K562 (cell line): Measurements from ENCODE around the gene SH3D19.

Source experiments
- CEBPB ChIP-seq: fragments of 450-650 bp; IDR thresholded peaks from 2 replicates; pipeline ENCODE4 v1.6.1; 2016; ENCODE audit warnings: missing genetic modification characterization, missing compliant biosample characterization
- CHD2 ChIP-seq: IDR thresholded peaks from 2 replicates; pipeline ENCODE4 v1.6.1; 2011; ENCODE audit warnings: low read depth, low read length
- CREBBP ChIP-seq: IDR thresholded peaks from one replicate; pipeline ENCODE4 v1.6.1; 2012; ENCODE audit warnings: low read depth, mild to moderate bottlenecking, control low read depth, inconsistent platforms, low read length
- FOS ChIP-seq: IDR thresholded peaks from 3 replicates; pipeline ENCODE4 v1.6.1; 2011; ENCODE audit not compliant: insufficient read length; ENCODE audit errors: extremely low read depth
- FOSL1 ChIP-seq: fragments of 200-800 bp; sonication (Bioruptor generic); conservative IDR thresholded peaks from 2 replicates; pipeline ENCODE4 v1.6.1; 2016; ENCODE audit warnings: missing genetic modification characterization, missing compliant biosample characterization
- GTF2F1 ChIP-seq: IDR thresholded peaks from 2 replicates; pipeline ENCODE4 v1.6.1; 2011; ENCODE audit warnings: low read depth, low read length, improper control_type of control experiment
- MXI1 ChIP-seq: IDR thresholded peaks from 2 replicates; pipeline ENCODE4 v1.6.1; 2011; ENCODE audit warnings: low read depth, mild to moderate bottlenecking, improper control_type of control experiment, low read length
- PURB ChIP-seq: sonication (generic); formaldehyde crosslinking; IDR thresholded peaks from 2 replicates; pipeline ENCODE4 v1.9.0; 2021; ENCODE audit warnings: low read depth, mild to moderate bottlenecking, missing genetic modification reagents
- TBP ChIP-seq: optimal IDR thresholded peaks from 2 replicates; pipeline ENCODE3; 2011; ENCODE audit warnings: low read depth, low read length, improper control_type of control experiment
- XRCC3 ChIP-seq: fragments of 450-650 bp; IDR thresholded peaks from 2 replicates; pipeline ENCODE4 v1.6.1; 2017; ENCODE audit warnings: mild to moderate bottlenecking, moderate library complexity
- ZNF263 ChIP-seq: sonication (generic); formaldehyde crosslinking; IDR thresholded peaks from 2 replicates; pipeline ENCODE4 v1.8.0; 2022; ENCODE audit warnings: mild to moderate bottlenecking, missing genetic modification reagents, borderline replicate concordance
- TF ChIP-seq, protein P1 (sequence below): sonication (generic); formaldehyde crosslinking; IDR thresholded peaks from 2 replicates; pipeline ENCODE4 v1.8.0; 2022; ENCODE audit warnings: missing genetic modification reagents, mild to moderate bottlenecking, moderate library complexity, borderline replicate concordance
- TF ChIP-seq, protein P2 (sequence below), 2 experiments: fragments of 200-800 bp in 1 of 2; sonication (Bioruptor generic) in 1 of 2; sonication (generic) in 1 of 2; formaldehyde crosslinking in 1 of 2; IDR thresholded peaks in 1 of 2; conservative IDR thresholded peaks in 1 of 2; 2 replicates each; pipeline versions ENCODE4 v1.5.0 to v1.6.1; 2016 to 2020; ENCODE audit warnings: missing compliant biosample characterization in 1 of 2, missing genetic modification characterization in 1 of 2, missing genetic modification reagents in 1 of 2
- TF ChIP-seq, protein P3 (sequence below), 3 experiments: IDR thresholded peaks in 2 of 3; conservative IDR thresholded peaks in 1 of 3; 2 replicates each; pipeline ENCODE4 v1.5.1; 2011 to 2012; ENCODE audit warnings: low read length in 3 of 3, mild to moderate bottlenecking in 3 of 3, control low read depth in 2 of 3, improper control_type of control experiment in 1 of 3, inconsistent platforms in 1 of 3, low read depth in 1 of 3, mixed read lengths in 1 of 3, moderate library complexity in 1 of 3; ENCODE audit not compliant: insufficient read depth in 2 of 3

DNA sequence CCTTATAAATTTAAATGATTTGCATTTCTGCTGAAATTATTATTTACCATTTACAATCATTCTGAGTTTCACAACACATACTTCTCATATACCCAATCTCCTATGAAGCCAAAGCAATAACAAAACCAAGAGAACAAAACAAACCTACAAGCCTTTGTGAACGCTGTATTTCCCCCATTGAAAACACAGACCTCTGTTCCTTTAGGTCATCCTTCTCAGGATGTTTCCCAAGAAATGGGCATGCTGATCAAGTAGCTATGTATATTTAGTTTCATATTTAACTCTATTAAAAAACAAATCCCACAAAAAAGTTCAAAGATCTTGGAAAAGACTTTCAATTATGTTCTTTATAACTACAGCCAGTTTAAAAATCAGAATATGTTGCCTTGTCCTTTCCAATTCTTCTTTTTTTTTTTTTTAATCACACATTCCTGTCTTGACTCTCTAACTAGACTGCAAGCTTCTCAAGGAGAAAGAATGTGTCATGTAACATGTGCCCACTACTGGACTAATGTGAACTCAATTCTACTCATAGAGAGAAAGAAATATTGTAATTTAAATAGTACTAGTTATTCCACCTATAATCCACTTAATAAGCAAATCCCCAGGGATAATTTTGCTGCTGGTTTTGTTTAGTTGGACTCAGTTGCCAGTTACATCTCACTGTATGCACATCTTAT is 132.7 kb downstream of the SH3D19 start:
- TF ChIP-seq MXI1 = no peak
- TF ChIP-seq, protein P1, sequence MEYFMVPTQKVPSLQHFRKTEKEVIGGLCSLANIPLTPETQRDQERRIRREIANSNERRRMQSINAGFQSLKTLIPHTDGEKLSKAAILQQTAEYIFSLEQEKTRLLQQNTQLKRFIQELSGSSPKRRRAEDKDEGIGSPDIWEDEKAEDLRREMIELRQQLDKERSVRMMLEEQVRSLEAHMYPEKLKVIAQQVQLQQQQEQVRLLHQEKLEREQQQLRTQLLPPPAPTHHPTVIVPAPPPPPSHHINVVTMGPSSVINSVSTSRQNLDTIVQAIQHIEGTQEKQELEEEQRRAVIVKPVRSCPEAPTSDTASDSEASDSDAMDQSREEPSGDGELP = no peak
- no peak for TF ChIP-seq FOS
- no peak for TF ChIP-seq GTF2F1
- no peak for TF ChIP-seq PURB (CRISPR knock-in tag)
- TF ChIP-seq XRCC3 = no peak
- no peak for TF ChIP-seq CEBPB (tag)
- TF ChIP-seq CREBBP = no peak
- no peak for TF ChIP-seq FOSL1 (tag)
- TF ChIP-seq CHD2 = no peak
- TF ChIP-seq TBP = no peak
- TF ChIP-seq, protein P2, sequence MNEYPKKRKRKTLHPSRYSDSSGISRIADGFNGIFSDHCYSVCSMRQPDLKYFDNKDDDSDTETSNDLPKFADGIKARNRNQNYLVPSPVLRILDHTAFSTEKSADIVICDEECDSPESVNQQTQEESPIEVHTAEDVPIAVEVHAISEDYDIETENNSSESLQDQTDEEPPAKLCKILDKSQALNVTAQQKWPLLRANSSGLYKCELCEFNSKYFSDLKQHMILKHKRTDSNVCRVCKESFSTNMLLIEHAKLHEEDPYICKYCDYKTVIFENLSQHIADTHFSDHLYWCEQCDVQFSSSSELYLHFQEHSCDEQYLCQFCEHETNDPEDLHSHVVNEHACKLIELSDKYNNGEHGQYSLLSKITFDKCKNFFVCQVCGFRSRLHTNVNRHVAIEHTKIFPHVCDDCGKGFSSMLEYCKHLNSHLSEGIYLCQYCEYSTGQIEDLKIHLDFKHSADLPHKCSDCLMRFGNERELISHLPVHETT (CRISPR knock-in tag; conservative IDR thresholded peaks at IDR 0.05 in 1 of 2, IDR thresholded peaks at IDR 0.05 in 1 of 2) = no peak
- no peak for TF ChIP-seq ZNF263 (CRISPR knock-in tag)
- TF ChIP-seq, protein P3, sequence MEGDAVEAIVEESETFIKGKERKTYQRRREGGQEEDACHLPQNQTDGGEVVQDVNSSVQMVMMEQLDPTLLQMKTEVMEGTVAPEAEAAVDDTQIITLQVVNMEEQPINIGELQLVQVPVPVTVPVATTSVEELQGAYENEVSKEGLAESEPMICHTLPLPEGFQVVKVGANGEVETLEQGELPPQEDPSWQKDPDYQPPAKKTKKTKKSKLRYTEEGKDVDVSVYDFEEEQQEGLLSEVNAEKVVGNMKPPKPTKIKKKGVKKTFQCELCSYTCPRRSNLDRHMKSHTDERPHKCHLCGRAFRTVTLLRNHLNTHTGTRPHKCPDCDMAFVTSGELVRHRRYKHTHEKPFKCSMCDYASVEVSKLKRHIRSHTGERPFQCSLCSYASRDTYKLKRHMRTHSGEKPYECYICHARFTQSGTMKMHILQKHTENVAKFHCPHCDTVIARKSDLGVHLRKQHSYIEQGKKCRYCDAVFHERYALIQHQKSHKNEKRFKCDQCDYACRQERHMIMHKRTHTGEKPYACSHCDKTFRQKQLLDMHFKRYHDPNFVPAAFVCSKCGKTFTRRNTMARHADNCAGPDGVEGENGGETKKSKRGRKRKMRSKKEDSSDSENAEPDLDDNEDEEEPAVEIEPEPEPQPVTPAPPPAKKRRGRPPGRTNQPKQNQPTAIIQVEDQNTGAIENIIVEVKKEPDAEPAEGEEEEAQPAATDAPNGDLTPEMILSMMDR (IDR thresholded peaks at IDR 0.05 in 2 of 3, conservative IDR thresholded peaks at IDR 0.05 in 1 of 3; ENCODE audit: insufficient read depth in 2 of 3, low read depth in 1 of 3, low read length in 3 of 3) = no peak
